WTC11 (cell line): ENCODE measurements around the gene COX5A.

Source experiments
- CREM ChIP-seq: sonication (generic); formaldehyde crosslinking; IDR thresholded peaks from 2 replicates; pipeline ENCODE4 v1.8.1; 2022; ENCODE audit warnings: mild to moderate bottlenecking, missing genetic modification reagents, moderate library complexity
- ELF4 ChIP-seq: sonication (generic); formaldehyde crosslinking; IDR thresholded peaks from 2 replicates; pipeline ENCODE4 v1.8.1; 2022; ENCODE audit warnings: low read depth, mild to moderate bottlenecking, moderate library complexity, missing genetic modification reagents
- JUN ChIP-seq: sonication (generic); formaldehyde crosslinking; IDR thresholded peaks from 2 replicates; pipeline ENCODE4 v1.8.0; 2023; ENCODE audit warnings: mild to moderate bottlenecking, missing genetic modification reagents
- ZNF219 ChIP-seq: sonication (generic); formaldehyde crosslinking; IDR thresholded peaks from 2 replicates; pipeline ENCODE4 v1.8.0; 2023; ENCODE audit warnings: missing genetic modification reagents, mild to moderate bottlenecking, borderline replicate concordance
- TF ChIP-seq, protein P1 (sequence below): sonication (generic); formaldehyde crosslinking; IDR thresholded peaks from 2 replicates; pipeline ENCODE4 v1.8.0; 2022; ENCODE audit warnings: mild to moderate bottlenecking, missing genetic modification reagents
- TF ChIP-seq, protein P2 (sequence below): sonication (generic); formaldehyde crosslinking; conservative IDR thresholded peaks from 2 replicates; pipeline ENCODE4 v1.8.1; 2022; ENCODE audit warnings: mild to moderate bottlenecking, missing genetic modification reagents
- TF ChIP-seq, protein P3 (sequence below): sonication (generic); formaldehyde crosslinking; IDR thresholded peaks from 2 replicates; pipeline ENCODE4 v1.8.0; 2022; ENCODE audit warnings: missing genetic modification reagents
- TF ChIP-seq, protein P4 (sequence below): fragments of 200-600 bp; IDR thresholded peaks from 2 replicates; pipeline ENCODE4 v1.8.0; 2022; ENCODE audit warnings: antibody characterized with exemption

DNA sequence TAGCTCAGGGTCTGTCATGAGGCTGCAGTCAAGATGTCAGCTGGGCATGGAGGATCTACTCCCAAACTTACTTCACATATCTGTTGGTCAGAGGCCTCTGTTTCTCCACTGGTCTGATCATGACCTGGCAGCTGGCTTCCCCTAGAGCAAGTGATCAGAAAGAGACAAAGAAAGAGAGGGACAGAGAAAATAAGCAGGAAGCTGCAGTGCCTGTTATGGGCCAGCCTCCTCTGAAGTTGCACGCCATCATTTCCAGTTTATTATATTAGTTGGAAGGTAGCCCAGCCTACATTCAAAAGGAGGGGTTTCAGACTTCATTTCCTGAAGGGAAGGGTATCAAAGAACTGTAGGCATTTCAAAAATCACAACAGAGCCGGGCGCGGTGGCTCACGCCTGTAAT is 23.7 kb upstream of the COX5A start:
- TF ChIP-seq, protein P1, sequence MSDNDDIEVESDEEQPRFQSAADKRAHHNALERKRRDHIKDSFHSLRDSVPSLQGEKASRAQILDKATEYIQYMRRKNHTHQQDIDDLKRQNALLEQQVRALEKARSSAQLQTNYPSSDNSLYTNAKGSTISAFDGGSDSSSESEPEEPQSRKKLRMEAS (CRISPR knock-in tag), result no peak
- TF ChIP-seq, protein P2, sequence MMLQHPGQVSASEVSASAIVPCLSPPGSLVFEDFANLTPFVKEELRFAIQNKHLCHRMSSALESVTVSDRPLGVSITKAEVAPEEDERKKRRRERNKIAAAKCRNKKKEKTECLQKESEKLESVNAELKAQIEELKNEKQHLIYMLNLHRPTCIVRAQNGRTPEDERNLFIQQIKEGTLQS (CRISPR knock-in tag), result no peak
- TF ChIP-seq, protein P3, sequence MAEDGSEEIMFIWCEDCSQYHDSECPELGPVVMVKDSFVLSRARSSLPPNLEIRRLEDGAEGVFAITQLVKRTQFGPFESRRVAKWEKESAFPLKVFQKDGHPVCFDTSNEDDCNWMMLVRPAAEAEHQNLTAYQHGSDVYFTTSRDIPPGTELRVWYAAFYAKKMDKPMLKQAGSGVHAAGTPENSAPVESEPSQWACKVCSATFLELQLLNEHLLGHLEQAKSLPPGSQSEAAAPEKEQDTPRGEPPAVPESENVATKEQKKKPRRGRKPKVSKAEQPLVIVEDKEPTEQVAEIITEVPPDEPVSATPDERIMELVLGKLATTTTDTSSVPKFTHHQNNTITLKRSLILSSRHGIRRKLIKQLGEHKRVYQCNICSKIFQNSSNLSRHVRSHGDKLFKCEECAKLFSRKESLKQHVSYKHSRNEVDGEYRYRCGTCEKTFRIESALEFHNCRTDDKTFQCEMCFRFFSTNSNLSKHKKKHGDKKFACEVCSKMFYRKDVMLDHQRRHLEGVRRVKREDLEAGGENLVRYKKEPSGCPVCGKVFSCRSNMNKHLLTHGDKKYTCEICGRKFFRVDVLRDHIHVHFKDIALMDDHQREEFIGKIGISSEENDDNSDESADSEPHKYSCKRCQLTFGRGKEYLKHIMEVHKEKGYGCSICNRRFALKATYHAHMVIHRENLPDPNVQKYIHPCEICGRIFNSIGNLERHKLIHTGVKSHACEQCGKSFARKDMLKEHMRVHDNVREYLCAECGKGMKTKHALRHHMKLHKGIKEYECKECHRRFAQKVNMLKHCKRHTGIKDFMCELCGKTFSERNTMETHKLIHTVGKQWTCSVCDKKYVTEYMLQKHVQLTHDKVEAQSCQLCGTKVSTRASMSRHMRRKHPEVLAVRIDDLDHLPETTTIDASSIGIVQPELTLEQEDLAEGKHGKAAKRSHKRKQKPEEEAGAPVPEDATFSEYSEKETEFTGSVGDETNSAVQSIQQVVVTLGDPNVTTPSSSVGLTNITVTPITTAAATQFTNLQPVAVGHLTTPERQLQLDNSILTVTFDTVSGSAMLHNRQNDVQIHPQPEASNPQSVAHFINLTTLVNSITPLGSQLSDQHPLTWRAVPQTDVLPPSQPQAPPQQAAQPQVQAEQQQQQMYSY, result no peak
- TF ChIP-seq, protein P4, sequence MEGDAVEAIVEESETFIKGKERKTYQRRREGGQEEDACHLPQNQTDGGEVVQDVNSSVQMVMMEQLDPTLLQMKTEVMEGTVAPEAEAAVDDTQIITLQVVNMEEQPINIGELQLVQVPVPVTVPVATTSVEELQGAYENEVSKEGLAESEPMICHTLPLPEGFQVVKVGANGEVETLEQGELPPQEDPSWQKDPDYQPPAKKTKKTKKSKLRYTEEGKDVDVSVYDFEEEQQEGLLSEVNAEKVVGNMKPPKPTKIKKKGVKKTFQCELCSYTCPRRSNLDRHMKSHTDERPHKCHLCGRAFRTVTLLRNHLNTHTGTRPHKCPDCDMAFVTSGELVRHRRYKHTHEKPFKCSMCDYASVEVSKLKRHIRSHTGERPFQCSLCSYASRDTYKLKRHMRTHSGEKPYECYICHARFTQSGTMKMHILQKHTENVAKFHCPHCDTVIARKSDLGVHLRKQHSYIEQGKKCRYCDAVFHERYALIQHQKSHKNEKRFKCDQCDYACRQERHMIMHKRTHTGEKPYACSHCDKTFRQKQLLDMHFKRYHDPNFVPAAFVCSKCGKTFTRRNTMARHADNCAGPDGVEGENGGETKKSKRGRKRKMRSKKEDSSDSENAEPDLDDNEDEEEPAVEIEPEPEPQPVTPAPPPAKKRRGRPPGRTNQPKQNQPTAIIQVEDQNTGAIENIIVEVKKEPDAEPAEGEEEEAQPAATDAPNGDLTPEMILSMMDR, result no peak
- TF ChIP-seq ELF4 (CRISPR knock-in tag), result no peak
- no peak for TF ChIP-seq JUN (CRISPR knock-in tag)
- no peak for TF ChIP-seq ZNF219 (CRISPR knock-in tag)
- no peak for TF ChIP-seq CREM (CRISPR knock-in tag)
